VCaP (cell line): Measurements from ENCODE around the gene SLC12A4.

Experiments
- H3K27ac ChIP-seq: fragments of 450-650 bp; 2 replicates; pipeline ENCODE4 v1.5.1; 2017
- TF ChIP-seq, protein P1 (sequence below): fragments of 450-650 bp; conservative IDR thresholded peaks from 2 replicates; pipeline ENCODE4 v1.5.1; 2017; ENCODE audit warnings: mild to moderate bottlenecking, moderate library complexity

SLC12A4 gene

GRCh38 chr16:67953641-67954375 lies 14.6 kb downstream of the SLC12A4 start:
- H3K27ac ChIP-seq = no peak overlapping the region
- TF ChIP-seq, protein P1, sequence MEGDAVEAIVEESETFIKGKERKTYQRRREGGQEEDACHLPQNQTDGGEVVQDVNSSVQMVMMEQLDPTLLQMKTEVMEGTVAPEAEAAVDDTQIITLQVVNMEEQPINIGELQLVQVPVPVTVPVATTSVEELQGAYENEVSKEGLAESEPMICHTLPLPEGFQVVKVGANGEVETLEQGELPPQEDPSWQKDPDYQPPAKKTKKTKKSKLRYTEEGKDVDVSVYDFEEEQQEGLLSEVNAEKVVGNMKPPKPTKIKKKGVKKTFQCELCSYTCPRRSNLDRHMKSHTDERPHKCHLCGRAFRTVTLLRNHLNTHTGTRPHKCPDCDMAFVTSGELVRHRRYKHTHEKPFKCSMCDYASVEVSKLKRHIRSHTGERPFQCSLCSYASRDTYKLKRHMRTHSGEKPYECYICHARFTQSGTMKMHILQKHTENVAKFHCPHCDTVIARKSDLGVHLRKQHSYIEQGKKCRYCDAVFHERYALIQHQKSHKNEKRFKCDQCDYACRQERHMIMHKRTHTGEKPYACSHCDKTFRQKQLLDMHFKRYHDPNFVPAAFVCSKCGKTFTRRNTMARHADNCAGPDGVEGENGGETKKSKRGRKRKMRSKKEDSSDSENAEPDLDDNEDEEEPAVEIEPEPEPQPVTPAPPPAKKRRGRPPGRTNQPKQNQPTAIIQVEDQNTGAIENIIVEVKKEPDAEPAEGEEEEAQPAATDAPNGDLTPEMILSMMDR = no peak

DNA sequence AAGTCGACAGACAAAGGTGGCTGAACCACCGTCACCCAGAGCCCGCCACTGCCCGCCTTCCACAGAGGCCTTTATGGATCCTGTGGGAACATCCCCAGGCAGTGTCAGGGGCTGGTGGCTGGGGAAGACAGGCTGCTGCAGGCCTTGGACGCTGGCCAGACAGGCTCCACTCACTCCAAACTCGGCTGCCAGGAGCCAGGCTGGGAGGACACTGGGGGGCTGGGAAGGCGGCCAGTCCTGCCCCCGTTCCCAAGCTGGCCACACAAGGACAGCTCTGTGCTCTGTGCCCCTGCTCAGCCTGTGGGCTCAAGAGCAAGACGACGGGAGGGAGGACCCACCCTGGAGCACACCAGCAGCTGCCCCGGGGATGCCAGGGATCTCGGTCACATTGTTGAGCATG lies 17.0 kb downstream of the SLC12A4 start:
- TF ChIP-seq, protein P1 = no peak
- no peak overlapping the region for H3K27ac ChIP-seq

DNA sequence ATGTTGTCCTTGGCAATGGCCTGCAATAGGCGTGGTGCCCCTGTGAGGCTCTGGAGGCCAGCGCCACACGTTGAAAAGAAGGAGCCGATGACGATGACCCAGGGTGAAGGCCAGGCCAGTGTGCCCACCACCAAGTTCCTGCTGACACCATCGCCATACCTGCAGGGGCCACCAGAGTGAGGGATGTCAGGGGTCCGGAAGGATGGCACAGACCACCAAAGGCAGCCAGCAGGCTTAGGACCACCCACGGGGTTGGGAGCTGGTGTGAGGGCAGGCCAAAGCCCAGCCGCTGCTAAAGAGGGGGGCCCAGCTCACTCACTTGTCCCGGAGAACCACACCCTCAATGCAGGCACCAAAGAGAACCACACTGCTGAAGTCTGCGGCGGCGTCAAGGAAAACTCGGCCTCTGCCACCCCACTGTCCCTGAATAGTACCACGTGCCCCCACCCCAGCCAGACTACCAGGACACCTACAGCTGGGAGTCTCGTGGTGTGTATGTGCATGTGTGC lies 18.0 kb downstream of the SLC12A4 start:
- TF ChIP-seq, protein P1 = no peak
- no peak overlapping the region for H3K27ac ChIP-seq

- H3K27ac ChIP-seq = no peak overlapping the region
- TF ChIP-seq, protein P1 = no peak
Observed at GRCh38 chr16:67949645-67950044, 18.8 kb downstream of the SLC12A4 start.

GRCh38 chr16:67948015-67948414 lies 20.4 kb downstream of the SLC12A4 start:
- TF ChIP-seq, protein P1 = no peak

GRCh38 chr16:67946966-67947558 lies 21.4 kb downstream of the SLC12A4 start:
- TF ChIP-seq, protein P1 = no peak
- no peak overlapping the region for H3K27ac ChIP-seq

More at GRCh38 chr16:67948015-67948414, 20.4 kb downstream of the SLC12A4 start:
- no peak overlapping the region for H3K27ac ChIP-seq

DNA sequence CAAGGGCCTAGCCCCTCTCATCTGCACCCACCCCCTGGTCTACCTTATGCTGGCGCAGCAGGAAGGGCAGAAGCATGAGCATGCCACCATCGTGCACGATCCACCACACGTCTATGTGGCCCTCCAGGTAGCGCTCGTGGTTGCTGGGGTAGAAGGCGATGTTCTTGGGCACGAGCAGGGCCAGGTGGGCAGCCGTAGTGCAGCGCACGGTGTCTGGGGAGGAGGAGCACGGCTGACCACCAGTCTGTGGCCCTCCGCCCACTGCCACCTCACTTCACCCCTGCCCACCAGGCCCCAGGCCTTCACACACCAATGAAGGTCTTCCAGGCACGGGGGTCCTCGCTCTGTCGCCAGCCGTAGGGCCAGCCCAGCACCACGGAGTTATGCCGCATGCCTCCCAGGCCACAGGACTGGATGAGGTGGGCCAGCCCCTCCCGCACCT lies 22.3 kb downstream of the SLC12A4 start:
- no peak overlapping the region for H3K27ac ChIP-seq
- TF ChIP-seq, protein P1 = no peak
